Right lobe of liver (tissue), 6 donors: ENCODE measurements around the gene DSCAML1. TPM values are rescaled to one million over a fixed set of nuclear protein-coding genes. Genes with fewer than 3 reads are reported as not detected.

ENCODE experiments used
- ATAC-seq, 4 donors: fragments of 200-7000 bp; cut with Tn5 transposase; one replicate each; pipeline ENCODE4 v1.9.1; 2020; ENCODE audit warnings: mild to moderate bottlenecking in 4 of 4, moderate library complexity in 4 of 4
- DNase-seq, 3 donors: peaks; one replicate each; pipeline ENCODE4 v3.0.0-alpha.2; 2020
- H3K27ac ChIP-seq, 3 donors: fragments of 200-600 bp; one replicate each; pipeline ENCODE4 v1.8.0; 2022
- H3K27me3 ChIP-seq, 2 donors: fragments of 200-600 bp; one replicate each; pipeline ENCODE4 v1.8.0; 2022
- H3K36me3 ChIP-seq, 4 donors: fragments of 200-600 bp; sonication (generic) in 1 of 4; one replicate each; pipeline versions ENCODE4 v1.5.1 to v1.8.0; 2017 to 2022; ENCODE audit warnings: control low read depth in 1 of 4
- H3K4me1 ChIP-seq, 4 donors: fragments of 200-600 bp; sonication (generic) in 1 of 4; one replicate each; pipeline versions ENCODE4 v1.5.1 to v1.8.0; 2017 to 2022; ENCODE audit warnings: control low read depth in 1 of 4
- H3K4me3 ChIP-seq, 3 donors: fragments of 200-600 bp; one replicate each; pipeline ENCODE4 v1.8.0; 2022
- H3K9me3 ChIP-seq, 4 donors: fragments of 200-600 bp; sonication (generic) in 1 of 4; one replicate each; pipeline versions ENCODE4 v1.5.1 to v1.8.0; 2017 to 2022; ENCODE audit warnings: control low read depth in 1 of 4
- POLR2A ChIP-seq: fragments of 450-650 bp; IDR thresholded peaks from one replicate; pipeline ENCODE4 v1.6.1; 2017; ENCODE audit warnings: antibody characterized with exemption, mild to moderate bottlenecking
- WGBS: methylation state at CpG from one replicate; pipeline ENCODE4 v1.1.6; 2018; ENCODE audit warnings: low coverage, low lambda C conversion rate; ENCODE audit not compliant: insufficient coverage; ENCODE audit errors: missing lambda C conversion rate; 5-methylcytosine and 5-hydroxymethylcytosine counted together
- intact Hi-C, 2 donors: fragments of 100-400 bp; cut with DNase I; formaldehyde crosslinking; loops; one replicate each; pipeline versions ENCODE4 v1.11.2 to v1.14.1; 2022
- total RNA-seq, 6 experiments: library from RNA; depleted of rRNA in 2 of 6; stranded (reverse); fragments of >200 nt in 2 of 6; fragmentation: NEBNext Ultra II Directional in 3 of 6; extraction: Animal tissue kit (Norgen Biotek cat#: 25700) in 3 of 6; gene quantifications; one replicate each; pipeline versions ENCODE4 v1.1.0 to v1.2.4, GENCODE V29; 2016 to 2023
- TF ChIP-seq, protein P1 (sequence below), 4 donors: fragments of 200-600 bp in 3 of 4; fragments of 450-650 bp in 1 of 4; IDR thresholded peaks; one replicate each; pipeline versions ENCODE4 v1.5.1 to v1.8.0; 2016 to 2022; ENCODE audit warnings: antibody characterized with exemption in 4 of 4, mild to moderate bottlenecking in 2 of 4
- donor health status: DM: no; HTN: yes; CAD: no.
- donor health status: DM: no; HTN: no; CAD: no.
- donor health status: DM: no; HTN: no; CAD: no.
- donor health status: DM: no; HTN: yes; CAD: no.
- donor health status: DM: no; HTN: yes; CAD: no.

DSCAML1 gene
- total RNA-seq, 6 experiments from 2014 or later: 0.06 to 0.92 (median 0.22) TPM; not detected in 1

DNA sequence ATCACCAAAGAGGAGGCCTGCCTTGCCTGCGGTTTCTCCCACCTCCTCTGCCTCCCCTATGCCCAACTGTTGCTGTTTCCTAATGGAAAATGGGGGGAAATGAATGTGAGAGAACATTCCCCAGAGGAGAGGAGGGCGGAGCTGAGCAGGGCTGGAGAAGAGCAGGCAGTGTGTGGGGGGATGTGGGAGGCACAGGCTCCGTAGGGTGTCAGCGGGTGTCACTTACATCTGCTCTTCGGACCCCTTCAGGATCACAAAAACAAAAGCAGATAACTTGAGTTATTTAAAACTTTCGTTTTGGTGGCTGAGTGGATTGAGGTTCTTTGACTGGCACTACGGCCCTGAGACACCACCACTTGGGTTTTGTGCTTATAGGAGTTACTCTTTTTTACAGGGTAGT, 375.5 kb downstream of the DSCAML1 start:
- DNase-seq: peak in 1 of 3 donors; percentile 25
- 60% methylated on average over 6 of the region's 7 CpGs for WGBS
- no peaks in the 10 kb centered on the region for H3K27me3 ChIP-seq
- no peak overlapping the region for H3K4me3 ChIP-seq
- no peak for ATAC-seq
- no peak for TF ChIP-seq POLR2A
- TF ChIP-seq, protein P1, sequence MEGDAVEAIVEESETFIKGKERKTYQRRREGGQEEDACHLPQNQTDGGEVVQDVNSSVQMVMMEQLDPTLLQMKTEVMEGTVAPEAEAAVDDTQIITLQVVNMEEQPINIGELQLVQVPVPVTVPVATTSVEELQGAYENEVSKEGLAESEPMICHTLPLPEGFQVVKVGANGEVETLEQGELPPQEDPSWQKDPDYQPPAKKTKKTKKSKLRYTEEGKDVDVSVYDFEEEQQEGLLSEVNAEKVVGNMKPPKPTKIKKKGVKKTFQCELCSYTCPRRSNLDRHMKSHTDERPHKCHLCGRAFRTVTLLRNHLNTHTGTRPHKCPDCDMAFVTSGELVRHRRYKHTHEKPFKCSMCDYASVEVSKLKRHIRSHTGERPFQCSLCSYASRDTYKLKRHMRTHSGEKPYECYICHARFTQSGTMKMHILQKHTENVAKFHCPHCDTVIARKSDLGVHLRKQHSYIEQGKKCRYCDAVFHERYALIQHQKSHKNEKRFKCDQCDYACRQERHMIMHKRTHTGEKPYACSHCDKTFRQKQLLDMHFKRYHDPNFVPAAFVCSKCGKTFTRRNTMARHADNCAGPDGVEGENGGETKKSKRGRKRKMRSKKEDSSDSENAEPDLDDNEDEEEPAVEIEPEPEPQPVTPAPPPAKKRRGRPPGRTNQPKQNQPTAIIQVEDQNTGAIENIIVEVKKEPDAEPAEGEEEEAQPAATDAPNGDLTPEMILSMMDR (IDR thresholded peaks at IDR 0.05): no peak
- intact Hi-C loops: loop anchor here in 1 of 2 donors (10.0 kb wide), 1 partner anchor 373 kb away; the partner anchor contains the start of gene DSCAML1
- H3K9me3 ChIP-seq: no peaks in the 10 kb centered on the region
- H3K36me3 ChIP-seq: no peaks in the 10 kb centered on the region
- H3K27ac ChIP-seq: no peak overlapping the region
- no peaks in the 10 kb centered on the region for H3K4me1 ChIP-seq

DNA sequence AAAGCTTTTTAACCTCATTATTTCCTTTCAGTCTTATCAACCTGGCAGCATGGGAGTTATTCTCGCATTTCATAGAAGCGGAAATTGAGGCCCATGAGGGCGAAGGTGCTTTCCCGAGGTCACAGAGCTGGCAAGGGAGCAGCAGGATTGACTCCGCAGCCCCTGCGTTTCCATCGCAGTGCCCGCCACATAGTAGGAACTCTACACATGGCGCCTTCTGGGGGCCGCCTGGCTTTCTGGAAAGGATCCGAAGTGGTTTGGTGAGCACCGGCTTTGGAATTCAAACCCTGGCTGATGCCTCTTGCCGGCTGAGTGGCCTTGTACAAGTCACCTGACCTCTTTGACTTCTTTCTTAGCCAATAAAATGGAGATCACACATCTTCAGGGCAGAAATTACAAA, 376.0 kb downstream of the DSCAML1 start:
- Histone ChIP-seq H3K27ac (no peak overlapping the region), H3K9me3 (no peaks in the 10 kb centered on the region), H3K4me3 (no peak overlapping the region), H3K27me3 (no peaks in the 10 kb centered on the region), H3K36me3 (no peaks in the 10 kb centered on the region), H3K4me1 (no peaks in the 10 kb centered on the region)
- TF ChIP-seq, protein P1 (IDR thresholded peaks at IDR 0.05): no peak
- no peak for TF ChIP-seq POLR2A
- intact Hi-C loops: loop anchor here in 1 of 2 donors (10.0 kb wide), 1 partner anchor 374 kb away; the partner anchor contains the start of gene DSCAML1
- ATAC-seq (no peak), DNase-seq (no peak)
- 65% methylated on average over 6 of the region's 13 CpGs for WGBS

DNA sequence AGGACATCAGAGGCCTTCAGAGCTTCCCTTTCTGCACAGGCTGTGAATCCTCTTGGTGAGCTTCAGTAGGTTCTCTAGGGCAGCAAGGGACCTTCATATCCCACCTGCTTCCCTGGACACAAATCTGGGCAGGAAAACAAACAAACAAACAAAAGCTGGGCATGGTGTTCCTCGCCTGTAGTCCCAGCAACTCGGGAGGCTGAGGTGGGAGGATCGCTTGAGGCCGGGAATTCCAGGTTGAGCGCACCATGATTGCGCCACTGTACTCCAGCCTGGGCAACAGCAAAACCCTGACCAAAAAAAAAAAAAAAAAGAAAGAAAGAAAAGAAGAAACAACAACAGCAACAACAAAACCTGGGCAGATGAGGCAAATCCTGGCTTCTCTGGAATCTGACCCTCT, 376.4 kb downstream of the DSCAML1 start:
- 91% methylated on average over 6 of the region's 6 CpGs for WGBS
- Histone ChIP-seq H3K9me3 (no peaks in the 10 kb centered on the region), H3K27ac (no peak overlapping the region), H3K36me3 (no peaks in the 10 kb centered on the region), H3K4me3 (no peak overlapping the region), H3K4me1 (no peaks in the 10 kb centered on the region), H3K27me3 (no peaks in the 10 kb centered on the region)
- ATAC-seq: no peak
- no peak for TF ChIP-seq POLR2A
- TF ChIP-seq, protein P1 (IDR thresholded peaks at IDR 0.05): no peak
- intact Hi-C loops: loop anchor here in 1 of 2 donors (10.0 kb wide), 1 partner anchor 374 kb away; the partner anchor contains the start of gene DSCAML1
- DNase-seq: no peak

DNA sequence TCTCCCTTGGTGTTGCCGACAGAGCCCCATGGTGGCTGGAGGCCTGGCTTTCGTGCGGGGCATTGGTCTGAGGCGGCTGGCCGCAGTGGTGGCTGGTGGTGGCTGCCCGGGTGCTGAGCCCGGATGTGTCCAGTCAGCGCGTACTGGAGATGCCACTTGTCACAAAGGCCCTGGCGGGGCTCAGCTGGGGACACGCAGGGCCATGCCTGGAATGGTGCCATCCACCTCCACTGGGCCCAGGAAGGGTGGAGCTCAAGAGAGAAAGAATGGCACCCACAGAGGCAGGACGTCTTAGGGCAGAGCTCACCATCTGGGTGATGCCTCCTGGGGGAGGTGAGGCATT, 376.9 kb downstream of the DSCAML1 start:
- Histone ChIP-seq H3K27me3 (no peaks in the 10 kb centered on the region), H3K36me3 (no peaks in the 10 kb centered on the region), H3K27ac (no peak overlapping the region), H3K9me3 (no peaks in the 10 kb centered on the region), H3K4me3 (no peak overlapping the region), H3K4me1 (no peaks in the 10 kb centered on the region)
- TF ChIP-seq, protein P1 (IDR thresholded peaks at IDR 0.05): no peak
- TF ChIP-seq POLR2A: no peak
- DNase-seq (peak in 1 of 3 donors; percentile 39), ATAC-seq (no peak)
- intact Hi-C loops: loop anchor here in 1 of 2 donors (10.0 kb wide), 1 partner anchor 375 kb away; the partner anchor contains the start of gene DSCAML1
- WGBS: no CpG with 5 or more reads among the region's 12 CpGs
